Breast epithelium (tissue), 3 donors: ENCODE data around the gene PRDX1.

ENCODE experiments used
- POLR2A ChIP-seq: fragments of 450-650 bp; IDR thresholded peaks from one replicate; pipeline ENCODE4 v1.6.1; 2016; ENCODE audit warnings: antibody characterized with exemption, mild to moderate bottlenecking, moderate library complexity
- TF ChIP-seq, protein P1 (sequence below), 3 donors: fragments of 450-650 bp; IDR thresholded peaks; one replicate each; pipeline ENCODE4 v1.5.1; 2016 to 2017; ENCODE audit warnings: antibody characterized with exemption in 3 of 3, mild to moderate bottlenecking in 3 of 3, moderate library complexity in 3 of 3

DNA sequence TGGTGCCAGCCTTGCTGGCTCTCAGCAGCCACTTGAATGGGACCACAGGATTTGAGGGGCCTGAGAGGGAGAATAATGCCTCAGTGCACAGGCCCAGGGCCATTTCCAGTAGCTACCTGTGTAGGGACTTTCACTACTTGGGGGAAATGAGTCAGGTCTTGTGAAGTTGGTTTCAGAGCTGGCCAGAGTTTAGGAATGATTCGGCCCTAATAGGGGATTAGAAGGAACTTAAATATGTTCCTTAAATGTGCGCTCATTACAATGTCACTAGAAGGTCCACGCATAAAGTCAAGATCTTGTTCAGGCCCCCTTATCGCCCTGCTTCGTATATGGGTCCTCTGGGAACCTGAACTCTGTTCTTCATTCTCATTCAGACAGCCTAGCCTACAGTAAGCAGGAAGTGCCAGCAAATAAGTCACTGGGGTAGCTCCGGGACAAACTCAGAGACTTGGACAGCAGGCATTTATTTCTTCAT lies 23.4 kb upstream of the PRDX1 start:
- TF ChIP-seq, protein P1, sequence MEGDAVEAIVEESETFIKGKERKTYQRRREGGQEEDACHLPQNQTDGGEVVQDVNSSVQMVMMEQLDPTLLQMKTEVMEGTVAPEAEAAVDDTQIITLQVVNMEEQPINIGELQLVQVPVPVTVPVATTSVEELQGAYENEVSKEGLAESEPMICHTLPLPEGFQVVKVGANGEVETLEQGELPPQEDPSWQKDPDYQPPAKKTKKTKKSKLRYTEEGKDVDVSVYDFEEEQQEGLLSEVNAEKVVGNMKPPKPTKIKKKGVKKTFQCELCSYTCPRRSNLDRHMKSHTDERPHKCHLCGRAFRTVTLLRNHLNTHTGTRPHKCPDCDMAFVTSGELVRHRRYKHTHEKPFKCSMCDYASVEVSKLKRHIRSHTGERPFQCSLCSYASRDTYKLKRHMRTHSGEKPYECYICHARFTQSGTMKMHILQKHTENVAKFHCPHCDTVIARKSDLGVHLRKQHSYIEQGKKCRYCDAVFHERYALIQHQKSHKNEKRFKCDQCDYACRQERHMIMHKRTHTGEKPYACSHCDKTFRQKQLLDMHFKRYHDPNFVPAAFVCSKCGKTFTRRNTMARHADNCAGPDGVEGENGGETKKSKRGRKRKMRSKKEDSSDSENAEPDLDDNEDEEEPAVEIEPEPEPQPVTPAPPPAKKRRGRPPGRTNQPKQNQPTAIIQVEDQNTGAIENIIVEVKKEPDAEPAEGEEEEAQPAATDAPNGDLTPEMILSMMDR (IDR thresholded peaks at IDR 0.05) = no peak
- no peak for TF ChIP-seq POLR2A
